GM21717 (cell line): ENCODE results near the gene ZNF638.
A peak's percentile ranks its signal among the peaks of the same experiment; 100 is the strongest.
"Not testable (repeated sequence)": the region's sequence is repeated elsewhere in the genome, so short reads cannot be mapped to it uniquely, and the experiment has no call there.

ENCODE experiments used
- ATAC-seq: cut with Tn5 transposase; IDR thresholded peaks from one replicate; pipeline ENCODE4 v1.9.1; 2021; ENCODE audit warnings: mild to moderate bottlenecking, moderate library complexity; ENCODE audit not compliant: unreplicated experiment

Gene ZNF638, protein sequence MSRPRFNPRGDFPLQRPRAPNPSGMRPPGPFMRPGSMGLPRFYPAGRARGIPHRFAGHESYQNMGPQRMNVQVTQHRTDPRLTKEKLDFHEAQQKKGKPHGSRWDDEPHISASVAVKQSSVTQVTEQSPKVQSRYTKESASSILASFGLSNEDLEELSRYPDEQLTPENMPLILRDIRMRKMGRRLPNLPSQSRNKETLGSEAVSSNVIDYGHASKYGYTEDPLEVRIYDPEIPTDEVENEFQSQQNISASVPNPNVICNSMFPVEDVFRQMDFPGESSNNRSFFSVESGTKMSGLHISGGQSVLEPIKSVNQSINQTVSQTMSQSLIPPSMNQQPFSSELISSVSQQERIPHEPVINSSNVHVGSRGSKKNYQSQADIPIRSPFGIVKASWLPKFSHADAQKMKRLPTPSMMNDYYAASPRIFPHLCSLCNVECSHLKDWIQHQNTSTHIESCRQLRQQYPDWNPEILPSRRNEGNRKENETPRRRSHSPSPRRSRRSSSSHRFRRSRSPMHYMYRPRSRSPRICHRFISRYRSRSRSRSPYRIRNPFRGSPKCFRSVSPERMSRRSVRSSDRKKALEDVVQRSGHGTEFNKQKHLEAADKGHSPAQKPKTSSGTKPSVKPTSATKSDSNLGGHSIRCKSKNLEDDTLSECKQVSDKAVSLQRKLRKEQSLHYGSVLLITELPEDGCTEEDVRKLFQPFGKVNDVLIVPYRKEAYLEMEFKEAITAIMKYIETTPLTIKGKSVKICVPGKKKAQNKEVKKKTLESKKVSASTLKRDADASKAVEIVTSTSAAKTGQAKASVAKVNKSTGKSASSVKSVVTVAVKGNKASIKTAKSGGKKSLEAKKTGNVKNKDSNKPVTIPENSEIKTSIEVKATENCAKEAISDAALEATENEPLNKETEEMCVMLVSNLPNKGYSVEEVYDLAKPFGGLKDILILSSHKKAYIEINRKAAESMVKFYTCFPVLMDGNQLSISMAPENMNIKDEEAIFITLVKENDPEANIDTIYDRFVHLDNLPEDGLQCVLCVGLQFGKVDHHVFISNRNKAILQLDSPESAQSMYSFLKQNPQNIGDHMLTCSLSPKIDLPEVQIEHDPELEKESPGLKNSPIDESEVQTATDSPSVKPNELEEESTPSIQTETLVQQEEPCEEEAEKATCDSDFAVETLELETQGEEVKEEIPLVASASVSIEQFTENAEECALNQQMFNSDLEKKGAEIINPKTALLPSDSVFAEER (N-terminal part only)

GRCh38 chr2:71331581-71332434 lies at the start of gene ZNF638:
TSS of gene ZNF638 (plus strand) at chr2:71331782. CDS start at chr2:71348955, 17,173 bp downstream.
- ATAC-seq = peak; percentile 93

DNA sequence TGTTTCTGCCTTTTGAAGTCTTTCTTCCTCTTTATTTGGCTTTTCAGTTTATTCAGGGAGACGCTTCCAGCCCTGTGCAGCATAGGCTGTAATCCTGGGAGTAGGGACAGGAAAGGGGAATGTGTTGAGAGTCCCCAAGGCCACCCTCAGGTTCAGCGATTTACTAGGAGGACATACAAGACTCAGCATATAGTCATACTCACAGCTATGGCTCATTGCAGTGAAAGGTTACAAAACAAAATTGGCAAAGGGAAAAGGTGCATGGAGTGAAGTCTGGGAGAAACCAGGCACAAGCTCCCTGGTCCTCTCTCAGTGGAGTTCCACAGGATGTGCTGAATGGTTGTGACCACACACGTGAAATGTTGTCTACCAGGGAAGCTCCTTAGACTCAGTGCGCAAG lies 49.6 kb upstream of the ZNF638 start:
- ATAC-seq = no peak

DNA sequence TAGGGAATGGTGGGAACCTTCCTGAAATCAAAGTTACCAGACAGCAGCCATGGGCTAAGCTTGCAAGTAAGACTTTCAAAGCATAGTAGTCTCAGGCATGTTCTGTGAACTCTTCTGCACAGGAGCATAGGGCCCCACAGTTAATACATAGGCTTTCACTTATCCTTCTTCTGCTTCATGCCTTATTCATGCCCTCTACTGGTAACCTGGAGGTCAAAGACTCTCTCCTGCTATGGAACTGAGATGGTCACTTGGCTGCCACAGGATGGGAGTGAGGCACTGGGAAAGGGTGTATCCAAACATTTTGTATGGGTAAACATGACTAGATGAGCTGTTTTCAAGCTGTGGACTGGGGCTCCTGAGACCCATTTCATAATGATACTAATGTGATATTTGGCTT lies 49.1 kb upstream of the ZNF638 start:
- ATAC-seq = no peak

DNA sequence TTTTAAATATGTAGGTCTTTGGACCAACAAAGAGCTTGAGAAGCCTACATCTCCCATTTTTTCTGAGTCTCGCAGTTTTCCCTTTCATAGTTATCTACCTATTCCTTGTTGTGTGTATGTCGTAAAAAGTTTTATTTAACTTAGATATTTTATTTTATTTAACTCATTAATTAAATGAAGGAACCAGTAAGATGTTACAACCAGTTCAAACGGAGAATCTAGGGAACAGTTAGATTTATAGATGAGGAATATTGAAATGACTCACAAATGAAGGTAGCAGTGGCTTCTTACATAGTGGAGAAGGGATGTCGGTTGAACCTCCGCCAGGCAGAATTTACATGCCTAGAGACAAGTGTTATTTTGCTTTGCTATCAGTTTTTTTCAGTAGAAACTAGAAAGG lies 48.5 kb upstream of the ZNF638 start:
- ATAC-seq = no peak

GRCh38 chr2:71285706-71286105 lies 45.9 kb upstream of the ZNF638 start:
- no peak for ATAC-seq

DNA sequence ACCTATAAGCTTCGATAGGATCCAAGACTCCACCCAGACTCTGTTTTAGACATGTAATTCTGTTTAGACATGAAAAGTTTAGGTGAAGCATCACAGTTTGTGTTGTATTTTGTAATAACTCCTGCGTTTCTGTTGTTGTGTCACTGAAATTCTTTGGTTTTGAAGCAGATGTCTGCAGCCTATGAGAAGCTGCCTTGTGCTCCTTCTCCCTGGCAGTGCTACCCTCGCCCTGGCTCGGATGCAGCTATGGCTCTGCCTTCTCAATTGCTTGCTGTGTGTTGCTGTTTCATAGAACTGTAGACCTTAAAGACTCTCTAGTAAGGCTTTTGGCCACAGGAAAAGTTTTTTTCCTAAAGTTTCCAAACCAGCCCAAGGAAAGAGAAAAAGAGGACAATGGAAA lies 40.2 kb upstream of the ZNF638 start:
- ATAC-seq = no peak

DNA sequence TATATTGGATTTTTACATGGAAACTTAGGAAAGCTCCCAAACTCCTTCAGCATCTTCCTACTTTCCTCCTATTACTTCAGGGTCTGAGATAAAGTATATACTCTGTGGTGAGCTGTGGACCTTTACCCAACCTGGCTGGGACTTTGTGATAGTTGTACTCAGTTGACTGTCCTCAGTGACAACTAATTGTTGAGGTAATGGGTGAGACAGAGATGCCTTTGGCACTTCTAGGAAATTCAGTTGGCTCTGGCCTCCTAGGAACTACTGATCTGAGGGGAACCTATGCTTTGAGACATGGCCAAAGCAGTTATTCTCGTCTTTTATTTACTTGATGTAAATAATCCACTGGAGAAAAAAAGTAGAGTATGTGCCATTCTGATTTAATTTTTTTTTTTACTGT lies 39.4 kb upstream of the ZNF638 start:
- no peak for ATAC-seq

DNA sequence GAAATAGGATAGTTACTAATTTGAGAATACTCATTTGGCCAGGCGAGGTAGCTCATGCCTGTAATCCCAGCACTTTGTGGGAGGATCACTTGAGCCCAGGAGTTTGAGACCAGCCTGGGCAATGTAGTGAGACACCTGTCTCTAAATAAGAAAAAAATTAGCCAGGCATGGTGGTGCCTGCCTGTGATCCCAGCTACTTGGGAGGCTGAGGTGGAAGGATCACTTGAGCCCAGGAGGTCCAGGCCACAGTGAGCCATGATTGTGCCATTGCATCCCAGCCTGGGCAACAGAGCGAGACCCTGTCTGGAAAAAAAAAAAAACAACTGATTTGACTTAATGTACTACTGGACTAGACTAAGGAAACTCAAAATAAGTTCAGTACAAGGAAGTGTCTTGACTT lies 32.7 kb upstream of the ZNF638 start:
- no peak for ATAC-seq

DNA sequence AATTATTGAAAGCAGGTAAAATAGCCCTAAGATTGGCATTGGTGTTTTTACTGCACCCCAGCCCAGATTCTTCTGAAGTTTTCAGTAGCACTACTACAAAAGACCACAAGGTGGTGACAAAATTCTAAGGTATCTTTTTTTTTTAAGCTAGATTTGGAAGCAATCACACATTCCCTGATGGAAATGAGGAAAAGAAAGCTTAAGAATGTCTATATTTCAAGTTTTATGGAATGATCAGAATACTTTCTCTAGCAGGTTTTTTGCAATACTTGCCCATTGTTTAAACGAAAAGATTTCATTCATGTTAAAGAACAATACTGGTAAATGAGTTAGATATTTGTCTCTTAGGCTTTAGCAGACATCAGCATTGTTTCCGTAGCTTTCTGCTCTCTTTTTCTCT lies 32.1 kb upstream of the ZNF638 start:
- no peak for ATAC-seq

DNA sequence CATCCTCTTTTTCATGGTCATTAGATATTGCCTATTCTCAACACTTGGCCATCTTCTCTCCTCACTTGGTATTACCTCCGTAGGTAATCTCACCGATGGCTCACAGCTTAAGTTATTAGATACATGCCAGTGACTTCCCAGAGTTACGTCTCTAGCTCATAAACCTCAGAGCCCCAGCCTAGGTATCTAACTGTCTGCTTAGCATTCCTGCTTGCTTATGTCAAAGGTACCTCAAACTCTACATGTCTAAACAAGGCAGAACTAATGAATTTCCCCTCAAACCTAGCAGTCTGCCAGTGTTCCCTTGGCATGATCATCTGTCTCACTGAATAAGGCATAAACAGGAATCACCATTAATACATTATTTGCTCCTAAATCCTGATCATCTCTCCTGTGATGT lies 27.7 kb upstream of the ZNF638 start:
- no peak for ATAC-seq

DNA sequence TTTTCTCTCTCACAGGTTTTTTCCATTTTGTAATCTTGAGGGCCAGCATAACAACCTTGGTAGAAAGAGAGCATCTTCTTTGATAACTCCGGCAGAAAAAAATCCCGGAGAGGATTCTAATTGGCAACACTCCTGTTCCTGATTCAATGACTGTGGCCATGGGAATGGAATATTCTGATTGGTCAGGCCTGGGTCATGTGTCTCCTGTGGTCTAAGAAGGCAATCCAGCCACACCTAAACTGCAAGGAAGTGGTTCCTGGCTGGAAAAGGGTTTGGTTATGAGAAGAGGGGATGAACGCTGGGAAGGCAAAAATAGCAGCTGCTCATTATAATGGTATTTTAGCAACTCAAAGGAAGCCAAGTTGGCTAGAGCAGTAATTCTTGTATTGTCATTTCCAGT lies 24.8 kb upstream of the ZNF638 start:
- no peak for ATAC-seq

DNA sequence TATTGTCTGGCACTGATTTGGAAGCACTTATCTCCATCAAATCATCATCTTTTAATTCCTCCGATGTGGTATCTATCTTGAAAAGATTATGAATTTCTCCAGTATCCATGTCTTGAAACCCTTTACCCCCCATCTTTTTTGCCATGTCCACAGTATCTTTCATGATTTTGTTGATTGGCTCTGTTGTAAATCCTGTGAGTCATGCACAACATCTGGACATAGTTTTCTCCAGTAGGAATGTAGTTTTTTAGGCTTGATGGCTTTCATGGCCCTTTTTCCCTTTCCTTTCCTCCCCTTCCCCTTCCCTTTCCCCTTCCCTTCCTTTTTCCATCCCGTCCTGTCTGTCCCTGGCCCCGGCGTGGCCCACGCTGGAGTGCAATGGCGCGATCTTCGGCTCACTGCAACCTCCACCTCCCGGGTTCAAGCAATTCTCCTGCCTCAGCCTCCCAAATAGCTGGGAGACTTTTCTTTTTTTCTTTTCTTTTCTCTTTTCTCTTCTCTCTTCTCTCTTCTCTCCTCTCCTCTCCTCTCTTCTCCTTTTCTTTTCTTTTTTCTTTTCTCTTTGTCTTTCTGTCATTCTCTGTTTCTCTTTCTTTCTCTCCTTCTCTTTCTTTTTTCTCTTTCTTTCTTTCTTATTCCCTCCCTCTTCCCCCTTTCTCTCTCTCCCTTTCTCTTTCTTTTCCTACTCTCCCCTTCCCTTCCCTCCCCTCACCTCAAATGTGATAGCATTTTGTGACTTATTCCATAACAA lies 18.4 kb upstream of the ZNF638 start:
- ATAC-seq = no peak

GRCh38 chr2:71317060-71317459 lies 14.5 kb upstream of the ZNF638 start:
- ATAC-seq = no peak

DNA sequence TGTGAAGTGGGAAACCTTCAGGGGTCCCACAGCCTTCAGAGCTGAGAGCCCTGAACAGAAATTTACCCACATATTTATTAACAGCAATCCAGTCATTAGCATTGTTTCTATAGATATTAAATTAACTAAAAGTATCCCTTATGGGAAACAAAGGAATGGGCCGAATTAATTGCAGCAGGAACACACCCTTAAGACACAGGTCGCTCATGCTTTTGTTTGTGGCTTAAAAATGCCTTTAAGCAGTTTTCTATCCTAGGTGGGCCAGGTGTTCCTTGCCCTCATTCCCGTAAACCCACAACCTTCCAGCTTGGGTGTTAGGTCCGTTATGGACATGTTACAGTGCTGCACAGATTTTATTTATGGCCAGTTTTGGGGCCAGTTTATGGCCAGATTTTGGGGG lies 13.7 kb upstream of the ZNF638 start:
- ATAC-seq = not testable (repeated sequence)

DNA sequence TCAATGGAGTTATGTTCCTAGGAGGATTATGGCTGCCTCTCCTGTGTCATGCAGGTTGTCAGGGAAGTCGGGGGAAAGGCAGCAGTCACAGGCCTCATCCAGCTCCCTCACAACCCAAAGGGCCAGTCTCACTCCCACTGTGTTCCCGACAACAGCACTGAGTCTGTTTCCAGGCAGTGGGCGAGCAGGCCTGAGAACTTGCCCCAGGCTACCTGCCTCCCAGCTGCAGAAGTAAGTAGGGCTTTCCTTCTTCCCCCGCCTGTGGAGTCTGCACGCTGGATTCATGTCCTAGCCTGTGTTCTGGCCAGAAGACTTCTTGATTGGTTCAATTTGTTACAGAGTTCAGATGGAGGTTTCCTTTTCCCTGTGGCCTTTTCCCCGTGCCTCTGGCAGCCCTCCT lies 8.2 kb upstream of the ZNF638 start:
- ATAC-seq = no peak

DNA sequence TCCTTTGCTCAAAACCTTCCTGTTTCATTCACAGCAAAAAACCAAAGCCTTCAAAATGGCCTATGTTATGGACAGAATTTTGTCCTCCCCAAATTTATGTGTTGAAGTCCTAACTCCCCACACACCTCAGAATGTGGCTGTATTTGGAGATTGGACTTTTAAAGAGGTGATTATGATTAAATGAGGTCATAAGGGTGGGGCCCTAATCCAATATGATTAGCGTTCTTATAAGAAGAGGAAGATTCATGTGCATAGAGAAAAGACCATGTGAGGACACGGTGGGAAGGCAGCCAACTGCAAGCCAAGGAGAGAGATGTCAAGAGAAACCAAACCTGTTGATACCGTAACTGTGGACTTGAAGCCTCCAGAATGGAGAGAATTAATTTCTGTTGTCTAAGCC lies 4.6 kb upstream of the ZNF638 start:
- ATAC-seq = no peak

- ATAC-seq = no peak
Observed at GRCh38 chr2:71327916-71328315, 3.7 kb upstream of the ZNF638 start.

GRCh38 chr2:71330155-71330554 lies 1.4 kb upstream of the ZNF638 start:
- no peak for ATAC-seq

DNA sequence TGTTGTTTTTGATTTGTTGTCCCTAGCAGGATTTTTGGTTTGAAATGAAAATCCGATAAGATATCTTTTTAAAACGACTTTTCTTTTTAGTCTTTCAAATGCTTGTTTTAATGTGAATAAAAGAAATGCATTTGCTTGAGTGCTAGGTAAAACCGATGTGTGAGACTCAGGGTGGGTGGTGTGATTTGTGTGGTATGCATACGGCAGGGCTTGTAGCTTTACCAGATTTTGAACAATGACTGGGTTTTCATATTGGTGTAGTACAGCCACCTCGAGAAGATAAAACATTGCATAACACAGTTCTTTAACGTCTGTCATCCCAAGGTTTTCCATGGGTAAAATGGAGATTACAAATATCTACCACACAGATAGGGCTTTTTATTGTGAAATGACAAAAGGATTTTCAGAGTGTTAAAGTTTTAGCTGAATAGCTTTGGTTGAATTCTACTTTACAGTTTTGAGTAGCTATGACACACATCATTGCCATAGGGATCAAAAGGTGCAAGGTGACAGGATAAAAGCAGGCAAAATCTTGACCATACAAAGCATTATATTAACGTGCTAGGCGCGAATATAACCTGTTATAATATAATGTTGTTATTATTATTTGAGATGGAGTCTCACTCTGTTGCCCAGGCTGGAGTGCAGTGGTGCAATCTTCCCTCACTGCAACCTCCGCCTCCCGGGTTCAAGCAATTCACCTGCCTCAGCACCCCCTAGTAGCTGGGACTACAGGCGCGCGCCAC lies 824 bp upstream of the ZNF638 start:
- no peak for ATAC-seq
